H9 (cell line): ENCODE results near the gene FAM83E. TPM values are rescaled to one million over a fixed set of nuclear protein-coding genes. Genes with fewer than 3 reads are reported as not detected.
"Not testable (repeated sequence)": the region's sequence is repeated elsewhere in the genome, so short reads cannot be mapped to it uniquely, and the experiment has no call there.

Source experiments
- DNase-seq: peaks from one replicate; pipeline ENCODE4 v3.0.0-alpha.2; 2017
- H2AFZ ChIP-seq: one replicate; pipeline ENCODE4 v1.6.1; 2013; ENCODE audit warnings: mild to moderate bottlenecking, low read length, control low read depth, moderate library complexity
- H2AK5ac ChIP-seq: 2 replicates; pipeline ENCODE4 v1.6.1; 2013; ENCODE audit warnings: low read length, control low read depth, mixed read lengths; ENCODE audit not compliant: insufficient read length
- H2BK120ac ChIP-seq: one replicate; pipeline ENCODE4 v1.6.1; 2013; ENCODE audit warnings: low read depth, mild to moderate bottlenecking, low read length, control low read depth, inconsistent platforms; ENCODE audit not compliant: poor library complexity, severe bottlenecking
- H2BK12ac ChIP-seq: 2 replicates; pipeline ENCODE4 v1.6.1; 2013; ENCODE audit warnings: low read length, control low read depth, mixed read lengths, low read depth; ENCODE audit not compliant: insufficient read length
- H2BK15ac ChIP-seq: 2 replicates; pipeline ENCODE4 v1.6.1; 2013; ENCODE audit warnings: low read depth, low read length, control low read depth
- H2BK20ac ChIP-seq: one replicate; pipeline ENCODE4 v1.6.1; 2013; ENCODE audit warnings: low read depth, mild to moderate bottlenecking, low read length, control low read depth, inconsistent platforms; ENCODE audit not compliant: poor library complexity, severe bottlenecking
- H2BK5ac ChIP-seq: 2 replicates; pipeline ENCODE4 v1.6.1; 2013; ENCODE audit warnings: low read length, control low read depth, mixed read lengths; ENCODE audit not compliant: insufficient read length
- H3K14ac ChIP-seq: 2 replicates; pipeline ENCODE4 v1.6.1; 2013; ENCODE audit warnings: low read length, control low read depth; ENCODE audit not compliant: insufficient read depth
- H3K18ac ChIP-seq: 2 replicates; pipeline ENCODE4 v1.6.1; 2013; ENCODE audit warnings: low read depth, mild to moderate bottlenecking, mixed read lengths, low read length, control low read depth; ENCODE audit not compliant: insufficient read length
- H3K23ac ChIP-seq: 2 replicates; pipeline ENCODE4 v1.6.1; 2013; ENCODE audit warnings: low read length, control low read depth, mixed read lengths, low read depth; ENCODE audit not compliant: insufficient read length
- H3K23me2 ChIP-seq: 2 replicates; pipeline ENCODE4 v1.6.1; 2013; ENCODE audit warnings: low read depth, mild to moderate bottlenecking, mixed read lengths, low read length, control low read depth; ENCODE audit not compliant: insufficient read length, poor library complexity, severe bottlenecking
- H3K27ac ChIP-seq: 2 replicates; pipeline ENCODE4 v1.5.1; 2013; ENCODE audit warnings: low read length, control low read depth, mixed read lengths, low read depth; ENCODE audit not compliant: insufficient read length
- H3K27me3 ChIP-seq: 2 replicates; pipeline ENCODE4 v1.6.1; 2013; ENCODE audit warnings: low read length, control low read depth, inconsistent platforms; ENCODE audit not compliant: insufficient read depth
- H3K4ac ChIP-seq: 2 replicates; pipeline ENCODE4 v1.6.1; 2013; ENCODE audit warnings: low read depth, mild to moderate bottlenecking, control low read depth, inconsistent platforms, low read length, moderate library complexity
- H3K4me1 ChIP-seq: 2 replicates; pipeline ENCODE4 v1.6.1; 2013; ENCODE audit warnings: low read length, control low read depth, inconsistent platforms; ENCODE audit not compliant: insufficient read depth
- H3K4me2 ChIP-seq: 2 replicates; pipeline ENCODE4 v1.6.1; 2013; ENCODE audit warnings: low read length, control low read depth, mixed read lengths; ENCODE audit not compliant: insufficient read length, insufficient read depth
- H3K56ac ChIP-seq: 2 replicates; pipeline ENCODE4 v1.6.1; 2013; ENCODE audit warnings: low read depth, mild to moderate bottlenecking, mixed read lengths, low read length, control low read depth; ENCODE audit not compliant: insufficient read length
- H3K79me1 ChIP-seq: 2 replicates; pipeline ENCODE4 v1.6.1; 2013; ENCODE audit warnings: low read depth, mild to moderate bottlenecking, moderate library complexity, low read length, control low read depth, inconsistent platforms; ENCODE audit not compliant: insufficient read depth, poor library complexity, severe bottlenecking
- H3K79me2 ChIP-seq: 2 replicates; pipeline ENCODE4 v1.6.1; 2013; ENCODE audit warnings: low read length, control low read depth, inconsistent platforms; ENCODE audit not compliant: insufficient read depth
- H3K9ac ChIP-seq: 2 replicates; pipeline ENCODE4 v1.6.1; 2013; ENCODE audit warnings: low read length, control low read depth, mixed read lengths; ENCODE audit not compliant: insufficient read length; ENCODE audit errors: extremely low read depth
- H3K9me3 ChIP-seq: one replicate; pipeline ENCODE4 v1.6.1; 2013; ENCODE audit warnings: low read depth, low read length, inconsistent platforms; ENCODE audit not compliant: control insufficient read depth
- H3T11ph ChIP-seq: one replicate; pipeline ENCODE4 v1.6.1; 2013; ENCODE audit warnings: mild to moderate bottlenecking, low read length, control low read depth, inconsistent platforms
- H4K20me1 ChIP-seq: one replicate; pipeline ENCODE4 v1.6.1; 2013; ENCODE audit not compliant: control insufficient read depth, insufficient read length, insufficient read depth
- H4K5ac ChIP-seq: 2 replicates; pipeline ENCODE4 v1.6.1; 2013; ENCODE audit warnings: low read depth, mild to moderate bottlenecking, mixed read lengths, low read length, control low read depth; ENCODE audit not compliant: insufficient read length
- H4K8ac ChIP-seq: replicated peaks from 2 replicates; pipeline ENCODE4 v1.6.1; 2013; ENCODE audit warnings: low read length, control low read depth, mixed read lengths, low read depth; ENCODE audit not compliant: insufficient read length
- H4K91ac ChIP-seq: 2 replicates; pipeline ENCODE4 v1.6.1; 2013; ENCODE audit warnings: low read depth, mild to moderate bottlenecking, moderate library complexity, mixed read lengths, low read length, control low read depth; ENCODE audit not compliant: insufficient read length
- H3K27ac Mint-ChIP-seq, 3 experiments: 2 replicates in 2 of 3; 3 replicates in 1 of 3; pipeline ENCODE4 v1.8.0; 2020 to 2021; ENCODE audit warnings: mixed read lengths in 3 of 3, mild to moderate bottlenecking in 1 of 3, moderate library complexity in 1 of 3
- H3K27me3 Mint-ChIP-seq: 2 replicates; pipeline ENCODE4 v1.8.0; 2021; ENCODE audit warnings: low read depth, mild to moderate bottlenecking, moderate library complexity, mixed read lengths
- H3K36me3 Mint-ChIP-seq, 3 experiments: 2 replicates in 2 of 3; 3 replicates in 1 of 3; pipeline ENCODE4 v1.8.0; 2020 to 2021; ENCODE audit warnings: low read depth in 3 of 3, mixed read lengths in 3 of 3; ENCODE audit not compliant: insufficient read depth in 1 of 3
- H3K4me1 Mint-ChIP-seq, 2 experiments: 2 replicates each; pipeline ENCODE4 v1.8.0; 2020; ENCODE audit warnings: mixed read lengths in 2 of 2
- H3K4me3 Mint-ChIP-seq, 2 experiments: 2 replicates in 1 of 2; 3 replicates in 1 of 2; pipeline ENCODE4 v1.8.0; 2020 to 2021; ENCODE audit warnings: mild to moderate bottlenecking in 2 of 2, mixed read lengths in 2 of 2, moderate library complexity in 1 of 2
- H3K9me3 Mint-ChIP-seq, 2 experiments: 2 replicates in 1 of 2; 3 replicates in 1 of 2; pipeline ENCODE4 v1.8.0; 2020; ENCODE audit warnings: mild to moderate bottlenecking in 2 of 2, mixed read lengths in 2 of 2, moderate library complexity in 1 of 2
- whole genome bisulfite sequencing: extraction: QIAGEN DNeasy Blood & Tissue Kit; methylation state at CpG from one replicate; pipeline ENCODE4 v1.1.7; 2013; ENCODE audit warnings: missing lambda C conversion rate, low lambda C conversion rate, mixed read lengths; ENCODE audit not compliant: insufficient read length; ENCODE audit errors: extremely low coverage; 5-methylcytosine and 5-hydroxymethylcytosine counted together
- total RNA-seq: library from RNA; stranded (reverse); gene quantifications from 2 replicates; pipeline ENCODE4 v1.2.1, GENCODE V29; 2021
- TF ChIP-seq, protein P1 (sequence below): fragments of 200-600 bp; sonication (generic); conservative IDR thresholded peaks from 3 replicates; pipeline ENCODE4 v1.8.0; 2021; ENCODE audit warnings: antibody characterized with exemption, mild to moderate bottlenecking

FAM83E gene
- total RNA-seq, 1 experiment from 2014 or later = 9.2 TPM

- Histone ChIP-seq H2BK20ac (no peak overlapping the region), H3K23me2 (no peaks in the 10 kb centered on the region), H3K27me3 (no peaks in the 10 kb centered on the region), H4K91ac (no peak overlapping the region), H2AFZ (no peak overlapping the region), H4K20me1 (no peaks in the 10 kb centered on the region), H4K5ac (no peak overlapping the region), H3K79me2 (no peaks in the 10 kb centered on the region), H3K4me2 (no peak overlapping the region), H3K79me1 (no peaks in the 10 kb centered on the region), H2BK15ac (no peak overlapping the region), H3K56ac (no peak overlapping the region), H3K4me1 (no peaks in the 10 kb centered on the region), H3T11ph (no peak overlapping the region), H2BK120ac (no peak overlapping the region), H3K27ac (no peak overlapping the region), H3K14ac (no peak overlapping the region), H3K9me3 (no peaks in the 10 kb centered on the region), H4K8ac (no peak overlapping the region), H3K9ac (no peak overlapping the region), H3K18ac (no peak overlapping the region), H2BK12ac (no peak overlapping the region), H3K4ac (no peak overlapping the region), H2BK5ac (no peak overlapping the region), H3K23ac (no peak overlapping the region), H2AK5ac (no peak overlapping the region)
- no CpG with 5 or more reads among the region's 3 CpGs for WGBS
- no peak for DNase-seq
- Mint-ChIP-seq H3K4me3 (no peak overlapping the region), H3K27me3 (no peaks in the 10 kb centered on the region; the same call in 1 of the 2 replicates), H3K9me3 (no peaks in the 10 kb centered on the region), H3K36me3 (no peaks in the 10 kb centered on the region), H3K27ac (no peak overlapping the region), H3K4me1 (peaks cover 4 to 6% of the 10 kb centered on the region in 2 experiments)
- TF ChIP-seq, protein P1, sequence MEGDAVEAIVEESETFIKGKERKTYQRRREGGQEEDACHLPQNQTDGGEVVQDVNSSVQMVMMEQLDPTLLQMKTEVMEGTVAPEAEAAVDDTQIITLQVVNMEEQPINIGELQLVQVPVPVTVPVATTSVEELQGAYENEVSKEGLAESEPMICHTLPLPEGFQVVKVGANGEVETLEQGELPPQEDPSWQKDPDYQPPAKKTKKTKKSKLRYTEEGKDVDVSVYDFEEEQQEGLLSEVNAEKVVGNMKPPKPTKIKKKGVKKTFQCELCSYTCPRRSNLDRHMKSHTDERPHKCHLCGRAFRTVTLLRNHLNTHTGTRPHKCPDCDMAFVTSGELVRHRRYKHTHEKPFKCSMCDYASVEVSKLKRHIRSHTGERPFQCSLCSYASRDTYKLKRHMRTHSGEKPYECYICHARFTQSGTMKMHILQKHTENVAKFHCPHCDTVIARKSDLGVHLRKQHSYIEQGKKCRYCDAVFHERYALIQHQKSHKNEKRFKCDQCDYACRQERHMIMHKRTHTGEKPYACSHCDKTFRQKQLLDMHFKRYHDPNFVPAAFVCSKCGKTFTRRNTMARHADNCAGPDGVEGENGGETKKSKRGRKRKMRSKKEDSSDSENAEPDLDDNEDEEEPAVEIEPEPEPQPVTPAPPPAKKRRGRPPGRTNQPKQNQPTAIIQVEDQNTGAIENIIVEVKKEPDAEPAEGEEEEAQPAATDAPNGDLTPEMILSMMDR = no peak
Measured at GRCh38 chr19:48578891-48579290, 36.0 kb downstream of the FAM83E start.

DNA sequence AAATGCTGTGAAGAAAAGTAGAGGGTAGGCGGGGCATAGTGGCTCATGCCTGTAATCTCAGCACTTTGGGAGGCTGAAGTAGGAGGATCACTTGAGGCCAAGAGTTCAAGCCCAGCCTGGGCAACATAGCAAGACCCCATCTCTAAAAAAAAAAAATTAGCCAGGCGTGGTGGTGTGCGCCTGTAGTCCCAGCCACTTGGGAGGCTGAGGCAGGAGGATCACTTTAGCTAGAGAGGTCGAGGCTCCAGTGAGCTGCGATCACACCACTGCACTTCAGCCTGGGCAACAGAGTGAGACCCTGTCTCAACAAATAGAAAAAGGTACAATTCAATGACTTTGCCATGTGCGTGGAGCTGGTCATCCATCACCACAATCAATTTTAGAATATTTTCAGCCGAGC is 37.0 kb downstream of the FAM83E start:
- not testable (repeated sequence) for H2BK120ac ChIP-seq, H4K91ac ChIP-seq, H2AFZ ChIP-seq, H3K9ac ChIP-seq, H3K56ac ChIP-seq, H3K9me3 ChIP-seq, H2BK20ac ChIP-seq, H3K4ac ChIP-seq, H3K9me3 Mint-ChIP-seq, H2BK15ac ChIP-seq, H4K8ac ChIP-seq, H3T11ph ChIP-seq, DNase-seq, H3K4me1 ChIP-seq, H3K27ac Mint-ChIP-seq, H3K27me3 ChIP-seq, H3K18ac ChIP-seq, H3K4me2 ChIP-seq, H3K79me2 ChIP-seq, H2BK12ac ChIP-seq, H2BK5ac ChIP-seq, H3K14ac ChIP-seq, H3K27ac ChIP-seq, H3K36me3 Mint-ChIP-seq, H2AK5ac ChIP-seq, H3K23ac ChIP-seq, H4K5ac ChIP-seq, H3K79me1 ChIP-seq, H4K20me1 ChIP-seq, H3K23me2 ChIP-seq, H3K4me3 Mint-ChIP-seq, H3K27me3 Mint-ChIP-seq
- no CpG with 5 or more reads among the region's 7 CpGs for WGBS
- H3K4me1 Mint-ChIP-seq = peaks cover 14% of the 10 kb centered on the region in 2 experiments
